ENCODE data around the gene FAM114A1.
"Not testable (repeated sequence)": the region's sequence is repeated elsewhere in the genome, so short reads cannot be mapped to it uniquely, and the experiment has no call there.

The FAM114A1 gene

DNA sequence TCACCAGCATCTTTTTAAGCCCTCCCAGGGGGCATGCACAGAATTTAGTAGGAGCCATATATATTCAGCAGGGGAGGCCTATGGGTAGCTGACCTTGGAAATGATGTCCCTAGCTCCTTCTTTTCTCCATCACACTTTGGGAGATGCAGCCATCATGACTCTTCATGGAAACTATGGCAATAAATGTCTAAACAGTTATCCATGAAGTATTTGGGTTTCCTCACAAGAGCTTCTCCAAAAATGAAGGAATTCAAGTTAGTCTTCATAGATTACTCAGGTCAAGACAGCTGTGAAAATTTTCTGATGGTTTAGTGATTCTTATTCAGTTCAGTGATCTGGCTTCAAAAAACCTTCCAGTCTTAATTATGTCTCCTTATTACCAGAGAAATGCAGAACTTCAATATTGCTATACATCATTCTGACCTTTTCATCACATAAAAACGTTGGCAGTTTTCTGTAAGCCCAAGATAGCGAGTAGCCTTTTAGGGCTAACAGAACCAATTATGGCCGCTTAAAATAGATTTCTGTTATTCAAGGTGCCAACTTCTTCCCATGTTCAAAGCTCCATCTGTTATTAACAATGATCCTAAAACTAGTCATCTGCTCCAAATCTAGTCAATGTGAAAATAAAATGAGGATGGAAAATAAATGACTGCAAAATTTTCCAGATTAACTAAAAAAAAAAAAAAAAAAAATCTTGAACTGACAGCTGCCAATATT is 112.1 kb downstream of the FAM114A1 start:
- no peak for DNase-seq

DNA sequence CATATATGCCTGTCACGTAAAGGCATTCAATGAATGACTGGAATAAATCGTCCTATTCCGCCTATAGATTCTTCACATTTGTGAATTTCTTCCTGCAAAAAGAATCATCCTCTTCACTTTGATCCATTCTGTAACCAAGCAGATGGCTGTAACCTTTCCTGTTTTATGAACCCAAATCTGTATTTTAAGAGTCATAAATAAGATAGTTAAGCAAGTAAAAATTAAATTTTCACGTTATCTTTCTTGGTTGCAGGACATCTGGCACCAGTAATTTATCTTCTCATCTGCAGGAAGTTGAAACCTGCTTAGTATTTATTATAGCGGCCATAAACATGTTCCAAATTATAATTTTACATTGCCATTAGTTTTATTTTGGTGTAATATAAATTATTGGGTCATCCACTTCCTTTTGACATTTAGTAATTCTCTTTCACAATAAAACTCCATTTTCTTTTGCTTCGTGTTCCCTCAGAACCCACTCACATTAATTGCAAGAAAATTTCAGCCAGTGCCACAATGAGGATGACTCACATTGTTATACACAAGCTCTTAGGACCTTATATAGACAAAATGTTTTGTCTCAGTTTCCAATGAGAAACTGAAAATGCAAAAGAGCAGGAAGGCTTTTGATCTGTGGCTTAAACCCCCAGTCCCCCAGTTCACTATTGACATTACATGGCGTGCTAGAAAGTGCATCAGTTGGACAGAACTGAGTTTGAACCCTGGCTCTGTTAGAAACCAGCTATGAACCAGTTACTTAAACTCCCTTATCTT is 113.5 kb downstream of the FAM114A1 start:
- DNase-seq, result no peak

DNA sequence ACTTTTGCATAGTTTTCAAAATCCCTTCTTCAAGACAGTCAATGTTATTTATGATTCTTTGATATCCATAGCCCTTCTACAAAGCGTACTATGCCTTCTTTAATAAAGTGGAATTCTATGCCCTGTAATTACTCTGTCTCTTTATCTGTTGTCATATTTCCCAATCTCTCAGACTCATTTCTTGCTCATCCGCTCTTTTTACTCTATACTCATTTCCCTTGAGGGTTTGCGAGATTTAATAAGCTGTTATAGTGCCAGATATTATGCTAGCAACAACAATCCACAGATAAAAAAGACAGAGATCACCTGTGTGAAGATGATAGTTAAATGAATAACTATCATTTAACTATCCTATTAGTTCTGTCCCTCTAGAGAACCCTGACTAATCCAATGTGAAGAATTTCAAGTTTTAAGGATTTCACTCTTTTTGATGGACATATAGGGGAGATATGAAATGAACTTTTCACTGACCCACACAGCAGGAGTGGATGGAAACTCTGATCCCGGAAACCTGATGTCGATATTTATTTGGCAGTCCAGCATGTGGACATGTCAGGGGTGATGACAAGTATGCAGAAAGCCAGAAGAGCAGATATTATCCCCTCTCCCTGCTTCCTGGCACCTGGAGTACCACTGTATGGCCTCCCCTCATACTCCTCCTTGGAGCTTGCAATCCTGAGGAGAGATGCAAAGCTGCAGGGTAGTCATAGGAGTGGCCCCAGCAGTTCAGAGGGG is 114.9 kb downstream of the FAM114A1 start:
- no peak for DNase-seq

GRCh38 chr4:38983291-38983690 is 115.7 kb downstream of the FAM114A1 start:
- DNase-seq, result no peak

DNA sequence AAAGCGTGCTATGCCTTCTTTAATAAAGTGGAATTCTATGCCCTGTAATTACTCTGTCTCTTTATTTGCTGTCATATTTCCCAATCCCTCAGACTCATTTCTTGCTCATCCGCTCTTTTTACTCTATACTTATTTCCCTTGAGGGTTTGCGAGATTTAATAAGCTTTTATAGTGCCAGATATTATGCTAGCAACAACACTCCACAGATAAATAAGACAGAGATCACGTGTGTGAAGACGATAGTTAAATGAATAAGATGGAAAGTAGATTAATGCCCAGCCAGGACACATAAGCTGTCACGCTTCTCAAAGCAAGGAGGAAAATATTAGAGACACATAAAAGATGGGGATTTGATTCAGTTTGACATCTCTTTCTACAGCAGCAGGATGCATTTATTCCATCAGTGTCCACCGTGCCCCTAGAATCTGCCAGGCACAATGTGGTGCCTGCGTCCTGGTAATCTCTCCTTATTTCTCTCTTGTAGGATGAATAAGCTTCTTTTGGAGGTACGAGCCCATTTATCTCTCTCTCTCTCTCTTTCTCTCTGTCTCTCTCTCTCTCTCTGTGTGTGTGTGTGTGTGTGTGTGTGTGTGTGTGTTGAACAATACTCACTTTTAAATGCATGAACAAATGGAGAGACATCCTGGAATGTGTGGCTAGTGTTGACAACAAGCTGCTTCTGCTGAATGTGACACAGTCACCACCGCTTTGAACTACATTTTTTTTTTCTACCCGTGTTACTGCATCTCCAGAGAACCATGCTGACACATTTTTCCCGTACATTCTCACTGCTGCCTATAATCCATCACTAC is 116.4 kb downstream of the FAM114A1 start:
- no peak for DNase-seq

DNA sequence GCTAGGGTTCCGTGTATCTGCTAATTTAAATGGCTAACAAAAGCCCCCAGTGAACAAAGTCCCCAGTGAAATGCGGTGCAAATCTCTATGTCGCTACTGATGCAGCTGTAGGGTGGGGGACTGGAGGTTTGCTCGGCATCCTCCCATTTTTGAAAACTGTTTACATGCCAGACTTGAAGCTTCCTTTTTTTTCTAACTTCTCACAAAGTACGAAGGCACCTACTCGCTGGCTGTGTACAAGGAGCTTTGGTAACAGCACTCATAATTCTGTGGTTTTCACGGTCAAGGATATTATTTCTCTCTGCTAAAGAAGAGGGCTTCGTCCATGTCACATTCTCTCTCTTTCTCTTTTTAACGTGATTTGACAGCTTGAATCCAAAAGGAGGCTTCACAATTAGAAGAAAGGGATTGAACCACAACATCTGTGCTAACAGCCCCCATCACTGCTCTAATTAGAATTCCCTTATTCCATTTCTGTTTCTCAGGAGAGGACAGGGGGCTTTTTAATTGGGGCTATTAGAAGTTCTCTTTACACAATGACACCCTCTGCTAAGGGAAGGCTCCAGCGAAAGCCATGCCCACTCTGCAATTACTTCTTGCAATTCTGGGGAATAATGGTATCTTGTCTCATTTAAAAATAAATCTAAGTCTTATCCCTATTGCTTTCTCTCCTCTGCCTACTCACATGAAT is 117.9 kb downstream of the FAM114A1 start:
- no peak for DNase-seq

GRCh38 chr4:38987491-38987890 is 119.9 kb downstream of the FAM114A1 start:
- DNase-seq, result no peak

DNA sequence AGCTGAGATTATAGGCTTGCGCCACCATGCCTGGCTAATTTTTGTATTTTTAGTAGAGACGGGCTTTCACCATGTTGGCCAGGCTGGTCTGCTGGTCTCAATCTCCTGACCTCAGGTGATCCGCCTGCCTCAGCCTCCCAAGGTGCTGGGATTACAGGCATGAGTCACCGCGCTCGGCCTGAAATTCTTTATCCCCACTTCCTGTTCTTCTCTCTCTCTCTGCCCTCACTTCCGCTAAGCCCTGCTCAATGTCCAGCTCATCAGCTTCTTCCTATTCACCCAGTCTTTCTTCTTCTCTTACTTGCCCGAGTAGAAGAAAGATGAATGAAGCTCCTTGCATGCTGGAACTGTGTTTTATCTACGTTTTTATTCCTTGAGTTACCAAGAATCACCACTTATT is 120.7 kb downstream of the FAM114A1 start:
- not testable (repeated sequence) for DNase-seq

GRCh38 chr4:38989487-38989886 is 121.9 kb downstream of the FAM114A1 start:
- no peak for DNase-seq

GRCh38 chr4:38990241-38990640 is 122.6 kb downstream of the FAM114A1 start:
- DNase-seq, result no peak

DNA sequence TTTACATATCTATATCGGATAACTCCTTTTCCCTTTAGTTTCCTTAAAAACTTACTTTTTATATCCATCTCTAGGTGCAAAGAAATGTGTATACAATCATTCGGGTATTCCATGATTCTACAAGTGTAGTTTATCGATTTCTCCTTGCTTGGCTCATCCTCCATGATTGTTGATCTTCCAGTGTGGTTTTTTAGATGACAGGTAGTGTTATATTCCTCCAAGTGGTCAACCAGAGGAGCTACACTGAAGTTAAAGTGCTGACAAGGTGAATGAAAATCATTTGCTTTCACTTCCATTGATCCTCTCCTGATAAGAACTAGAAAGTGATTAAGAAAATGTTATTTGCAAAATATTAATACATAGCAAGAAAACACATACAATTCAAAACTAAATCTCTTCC is 126.1 kb downstream of the FAM114A1 start:
- DNase-seq, result no peak

- DNase-seq, result no peak
Observed at GRCh38 chr4:38994135-38994534, 126.5 kb downstream of the FAM114A1 start.

All from CD4-positive, alpha-beta T cell treated with Interleukin-15 for 1 hour (primary cell).